GM18861 (cell line): Measurements from ENCODE around the gene C1orf146.
"Not testable (repeated sequence)": the region's sequence is repeated elsewhere in the genome, so short reads cannot be mapped to it uniquely, and the experiment has no call there.

Source experiments
- ATAC-seq: cut with Tn5 transposase; IDR thresholded peaks from one replicate; pipeline ENCODE4 v1.9.1; 2021; ENCODE audit not compliant: unreplicated experiment

The C1orf146 gene, protein sequence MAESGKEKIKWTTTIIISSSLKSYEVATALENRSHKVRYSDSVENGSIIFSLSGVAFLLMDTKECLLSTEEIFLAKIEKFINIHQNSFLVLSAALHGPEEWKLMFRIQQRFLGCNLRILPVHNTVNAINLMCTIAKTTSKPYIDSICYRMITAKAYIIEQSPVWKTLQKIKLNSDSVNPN

GRCh38 chr1:92217721-92218120 is at the start of gene C1orf146:
C1orf146 (plus strand) TSS chr1:92217915; CDS start chr1:92231421, 13,506 bp downstream.
- no peak for ATAC-seq

DNA sequence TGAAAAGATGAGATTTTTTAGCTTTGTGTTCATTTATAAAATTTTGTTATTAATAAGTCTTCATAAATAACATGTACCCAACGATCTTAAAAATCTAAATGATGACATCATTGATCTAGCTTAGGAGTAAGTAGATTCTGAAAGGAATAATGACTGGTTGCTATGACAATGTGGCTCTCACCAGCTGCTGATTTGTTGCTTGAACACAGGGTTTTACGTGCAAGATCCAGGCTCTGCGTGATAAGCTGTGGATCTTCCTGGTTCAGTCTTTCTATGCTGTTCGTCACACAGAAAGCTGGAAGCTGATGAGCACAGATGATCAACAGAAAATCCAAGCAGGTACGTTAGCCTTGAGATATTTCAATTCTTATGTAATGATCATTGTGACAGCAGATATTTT is 49.1 kb upstream of the C1orf146 start:
- ATAC-seq: no peak

GRCh38 chr1:92169214-92170005 is 48.3 kb upstream of the C1orf146 start:
- ATAC-seq: no peak

- no peak for ATAC-seq
Observed at GRCh38 chr1:92184632-92185031, 33.1 kb upstream of the C1orf146 start.

GRCh38 chr1:92186081-92186480 is 31.6 kb upstream of the C1orf146 start:
- no peak for ATAC-seq

DNA sequence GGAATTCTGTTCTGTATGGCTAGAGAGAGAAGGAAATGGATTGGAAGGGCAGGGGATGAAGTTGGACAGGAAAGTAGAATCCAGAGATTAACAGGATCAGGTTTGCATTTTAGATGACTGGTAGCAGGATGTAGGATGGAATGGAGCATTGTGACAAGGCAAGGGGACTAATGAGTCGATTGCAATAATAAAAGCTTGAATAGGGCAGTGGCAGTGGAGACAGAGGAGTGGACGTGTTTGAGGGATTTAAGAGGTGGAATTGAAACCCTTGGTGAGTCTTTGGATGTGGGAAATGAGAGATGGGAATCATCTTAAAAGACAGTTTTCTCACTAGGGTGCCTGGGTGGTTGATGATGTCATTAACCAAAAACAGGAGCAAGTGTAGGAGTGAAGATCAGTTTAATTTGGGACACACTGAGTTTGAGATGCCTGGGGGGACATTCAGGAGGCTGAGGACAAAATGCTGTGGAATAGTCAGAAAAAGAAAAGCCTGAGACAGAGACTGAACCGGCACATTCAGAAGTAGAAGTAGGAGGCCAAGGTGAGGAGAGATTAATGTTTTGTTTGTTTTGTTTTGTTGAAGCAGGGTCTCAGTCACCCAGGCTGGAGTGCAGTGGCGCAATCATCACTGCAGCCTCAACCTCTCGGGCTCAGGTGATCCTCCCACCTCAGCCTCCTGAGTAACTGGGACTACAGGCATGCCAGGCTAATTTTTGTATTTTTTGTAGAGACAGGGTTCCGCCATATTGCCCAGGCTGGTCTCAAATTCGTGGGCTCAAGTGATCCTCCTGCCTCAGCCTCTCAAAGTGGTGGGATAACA is 29.1 kb upstream of the C1orf146 start:
- ATAC-seq: no peak

GRCh38 chr1:92191726-92192125 is 26.0 kb upstream of the C1orf146 start:
- ATAC-seq: no peak

GRCh38 chr1:92192246-92192645 is 25.5 kb upstream of the C1orf146 start:
- ATAC-seq: no peak

- ATAC-seq: no peak
Observed at GRCh38 chr1:92194511-92194910, 23.2 kb upstream of the C1orf146 start.

DNA sequence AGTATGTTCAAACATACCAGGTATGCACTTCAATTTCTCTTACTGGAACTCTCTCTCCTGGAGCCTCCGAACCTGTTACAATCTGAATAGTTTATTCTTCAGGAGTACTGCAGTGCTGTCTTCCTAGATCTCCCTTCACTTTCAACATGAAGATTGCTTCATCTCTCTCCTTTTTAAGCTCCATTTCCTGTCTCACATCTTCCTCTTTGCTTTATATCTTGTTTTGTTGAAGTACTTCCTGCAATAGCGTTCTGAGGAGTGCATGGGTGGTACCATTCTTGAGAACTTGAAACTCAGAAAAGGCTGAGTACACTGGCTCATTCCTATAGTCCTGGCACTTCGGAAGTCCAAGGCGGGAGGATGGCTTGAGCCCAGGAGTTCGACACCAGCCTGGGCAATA is 15.7 kb upstream of the C1orf146 start:
- ATAC-seq: no peak

DNA sequence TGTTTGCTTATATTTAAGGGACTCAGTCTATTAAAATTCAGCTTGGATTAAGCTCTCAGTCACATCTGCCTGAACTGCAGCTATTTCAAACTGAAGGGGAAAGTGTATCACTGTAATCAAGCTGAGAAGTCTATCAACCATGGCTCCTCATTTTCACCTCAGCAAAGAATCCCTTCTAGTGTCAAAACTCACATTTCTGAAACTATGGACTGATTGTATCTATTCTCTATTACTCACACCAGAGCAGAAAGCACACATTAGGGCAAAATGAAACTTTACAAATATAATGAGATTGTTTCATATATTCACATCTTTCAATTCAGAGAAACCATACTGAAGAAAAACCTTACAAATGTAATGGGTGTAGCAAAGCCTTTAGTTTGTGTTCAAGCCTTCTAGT is 14.6 kb upstream of the C1orf146 start:
- ATAC-seq: no peak

- no peak for ATAC-seq
Observed at GRCh38 chr1:92210701-92211100, 7.0 kb upstream of the C1orf146 start.

DNA sequence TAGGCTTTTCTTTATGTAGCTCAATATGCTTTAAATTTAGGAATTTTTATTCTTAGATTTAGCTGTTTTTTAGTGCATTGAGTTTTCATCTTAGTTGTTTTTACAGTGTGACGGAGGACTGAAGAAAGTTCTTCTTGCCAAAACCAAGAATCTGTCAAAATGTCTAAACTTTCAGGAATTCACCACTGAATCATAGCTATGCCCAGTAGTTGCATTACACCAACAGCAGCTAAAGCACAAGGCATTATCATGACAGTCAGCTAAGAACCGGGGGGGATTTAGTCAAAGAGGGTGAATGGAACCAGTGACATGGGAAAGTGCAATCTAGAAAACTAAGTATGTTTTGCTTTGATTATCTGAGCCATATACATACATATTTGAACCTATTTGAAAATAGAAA is 6.5 kb upstream of the C1orf146 start:
- ATAC-seq: no peak

DNA sequence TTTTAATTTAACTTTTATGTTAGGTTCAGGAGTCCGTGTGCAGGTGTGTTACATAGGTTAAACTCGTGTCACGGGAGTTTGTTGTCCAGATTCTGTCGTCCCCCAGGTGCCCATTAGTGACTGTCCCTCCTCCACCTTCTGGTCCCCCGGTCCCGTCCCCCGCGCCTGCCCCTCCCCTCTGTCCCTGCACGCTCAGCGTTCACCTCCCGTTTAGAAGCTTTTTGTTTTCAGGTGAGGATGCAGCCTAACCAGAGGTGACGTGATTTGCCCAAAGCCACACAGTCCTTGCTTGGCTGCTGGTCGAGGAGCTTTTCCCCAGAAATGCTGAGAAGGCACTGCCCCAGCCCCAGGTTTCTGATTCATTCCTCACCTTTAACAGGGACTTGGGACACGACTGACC is 844 bp downstream of the C1orf146 start:
- ATAC-seq: no peak

DNA sequence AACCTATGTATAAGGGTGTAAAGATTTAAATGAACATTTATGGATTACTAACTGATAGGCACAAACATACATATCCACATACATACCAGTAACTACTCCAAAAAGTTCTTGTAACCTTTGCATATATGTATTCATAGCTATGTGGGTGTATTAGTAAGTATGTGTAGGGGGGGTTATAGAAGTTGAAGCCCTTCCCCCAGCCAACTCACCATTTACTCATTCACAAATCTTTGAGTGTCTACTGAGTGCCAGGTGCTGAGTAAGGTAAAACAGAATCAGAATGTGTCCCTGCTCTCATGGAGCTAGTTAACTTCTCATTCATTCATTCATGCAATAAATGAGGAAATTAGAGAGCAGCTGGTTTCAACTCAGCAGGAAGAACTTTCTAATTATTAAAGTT is 1.3 kb downstream of the C1orf146 start:
- ATAC-seq: no peak

- no peak for ATAC-seq
Observed at GRCh38 chr1:92228401-92228800, 10.7 kb downstream of the C1orf146 start.

DNA sequence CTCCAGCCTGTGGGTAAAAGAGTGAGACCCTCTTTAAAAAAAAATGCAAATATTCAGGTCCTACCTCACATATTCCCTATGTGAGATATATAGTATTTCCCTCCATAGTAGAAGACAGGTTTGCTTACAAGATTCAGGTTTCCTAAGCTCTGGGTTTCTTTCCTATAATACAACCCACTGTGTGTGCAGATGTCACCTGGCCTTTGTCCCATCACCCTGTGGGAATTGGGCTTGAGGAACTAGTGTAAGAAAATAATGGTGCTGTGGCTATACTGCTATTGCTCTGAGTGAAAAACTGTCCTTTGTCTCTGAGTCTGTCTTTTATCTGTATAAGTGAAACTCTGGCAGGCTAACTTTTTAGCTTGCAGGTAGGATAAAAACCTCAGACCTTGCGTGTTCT is 13.0 kb downstream of the C1orf146 start:
- ATAC-seq: no peak

DNA sequence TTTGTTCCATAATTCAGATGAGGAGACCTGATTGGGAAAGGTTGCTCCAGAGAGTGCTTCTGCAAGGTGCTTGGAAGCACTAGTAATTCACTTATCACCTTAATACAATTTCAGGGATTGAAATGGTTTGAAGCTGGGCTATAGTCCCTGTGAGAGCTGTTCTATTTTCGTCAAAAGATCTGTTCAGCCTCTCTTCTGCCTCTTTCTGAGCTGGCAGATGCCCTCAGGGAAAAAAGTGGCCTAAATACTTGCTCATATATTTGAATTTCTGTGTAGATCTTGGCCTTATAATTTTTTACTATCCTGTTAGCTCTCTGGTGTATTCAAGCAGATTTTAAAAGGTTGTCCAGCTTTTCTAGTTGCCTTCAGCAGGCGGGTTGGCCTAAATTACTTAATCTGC is 22.3 kb downstream of the C1orf146 start:
- ATAC-seq: no peak

GRCh38 chr1:92244376-92244775 is 26.7 kb downstream of the C1orf146 start:
- ATAC-seq: no peak

- ATAC-seq: not testable (repeated sequence)
Observed at GRCh38 chr1:92254714-92255113, 37.0 kb downstream of the C1orf146 start.

DNA sequence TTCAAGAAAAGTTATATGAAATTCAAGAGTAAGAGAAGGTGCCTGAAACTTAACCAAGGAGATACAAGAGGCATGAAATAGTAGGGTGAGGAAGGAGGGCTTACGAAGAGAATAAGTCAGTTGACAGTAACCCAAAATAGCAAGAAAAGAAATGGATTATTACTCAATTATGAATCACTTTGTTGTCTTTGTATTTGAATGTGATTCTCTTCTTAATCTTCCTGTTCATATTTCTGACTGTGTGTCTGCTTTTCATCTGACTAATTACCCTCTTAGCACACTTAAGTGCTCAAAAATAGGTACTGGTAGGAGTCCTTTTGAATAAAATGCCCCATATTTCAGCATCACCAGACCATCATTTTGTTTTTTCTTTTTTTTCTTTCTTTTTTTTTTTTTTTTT is 41.6 kb downstream of the C1orf146 start:
- no peak for ATAC-seq

- no peak for ATAC-seq
Observed at GRCh38 chr1:92262516-92262915, 44.8 kb downstream of the C1orf146 start.
